GM21367 (cell line): ENCODE data around the gene POMZP3.
"Not testable (repeated sequence)": the region's sequence is repeated elsewhere in the genome, so short reads cannot be mapped to it uniquely, and the experiment has no call there.

Experiments
- ATAC-seq: cut with Tn5 transposase; IDR thresholded peaks from one replicate; pipeline ENCODE4 v1.9.1; 2021; ENCODE audit not compliant: unreplicated experiment

POMZP3 gene

GRCh38 chr7:76588586-76588985, 38.5 kb downstream of the POMZP3 start:
- not testable (repeated sequence) for ATAC-seq

GRCh38 chr7:76586585-76587315, 40.3 kb downstream of the POMZP3 start:
- ATAC-seq: not testable (repeated sequence)

- ATAC-seq: not testable (repeated sequence)
Observed at GRCh38 chr7:76583636-76584281, 43.3 kb downstream of the POMZP3 start.

GRCh38 chr7:76582848-76583631, 44.0 kb downstream of the POMZP3 start:
- not testable (repeated sequence) for ATAC-seq

DNA sequence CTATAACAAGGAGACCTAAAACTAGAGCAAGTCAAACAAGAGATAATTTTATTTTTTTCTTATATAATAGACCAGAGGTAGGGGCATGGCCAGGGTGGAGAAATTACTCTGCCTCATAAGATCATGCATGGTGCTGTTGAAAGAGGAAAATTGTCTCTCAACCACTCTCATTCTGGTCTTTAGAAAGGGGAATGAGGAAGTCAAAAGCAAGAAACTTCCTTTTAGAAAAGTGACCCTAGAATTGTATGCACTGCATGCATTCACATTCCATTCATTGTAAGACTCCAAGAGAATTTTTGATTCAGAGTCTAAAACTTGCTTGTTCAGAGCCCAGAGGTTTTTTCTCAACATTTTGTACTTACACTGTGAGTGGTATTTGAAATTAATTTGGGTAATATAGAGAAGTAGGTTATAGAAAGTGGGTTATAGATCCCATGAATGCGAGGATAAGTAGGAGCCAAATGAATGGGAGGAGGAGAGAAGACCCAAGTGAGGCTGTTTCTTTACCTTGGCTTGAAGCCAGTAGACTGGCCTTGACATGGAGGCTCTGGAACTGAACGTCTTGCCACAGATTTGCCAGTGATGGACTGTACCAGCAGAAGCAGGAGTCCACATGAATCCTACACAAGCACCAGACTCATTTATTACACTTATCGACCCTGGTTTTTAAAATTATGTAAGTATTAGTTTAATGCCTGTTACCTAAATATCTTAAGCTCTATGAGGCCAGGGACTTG, 51.0 kb downstream of the POMZP3 start:
- not testable (repeated sequence) for ATAC-seq

GRCh38 chr7:76575431-76575830, 51.6 kb downstream of the POMZP3 start:
- ATAC-seq: not testable (repeated sequence)

GRCh38 chr7:76572296-76572695, 54.8 kb downstream of the POMZP3 start:
- ATAC-seq: not testable (repeated sequence)

GRCh38 chr7:76570324-76570775, 56.7 kb downstream of the POMZP3 start:
- ATAC-seq: not testable (repeated sequence)

DNA sequence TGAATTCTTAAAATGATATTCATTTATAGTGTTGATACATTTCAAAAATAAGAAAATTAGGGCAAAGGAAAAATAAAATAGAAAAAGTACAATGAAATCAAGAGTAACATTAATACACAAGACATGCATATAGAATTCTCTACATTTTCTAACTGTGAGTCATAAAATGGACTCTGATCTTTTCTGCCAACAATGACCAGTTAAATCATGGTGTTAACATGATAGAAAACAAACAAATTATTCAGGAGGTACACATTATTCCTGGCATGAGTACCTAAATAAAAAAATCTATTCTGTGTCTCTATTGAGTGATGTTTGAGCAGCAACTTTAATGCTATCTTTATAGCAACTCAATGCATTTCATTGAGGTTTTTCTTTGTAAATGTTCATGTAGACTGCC, 58.3 kb downstream of the POMZP3 start:
- not testable (repeated sequence) for ATAC-seq

DNA sequence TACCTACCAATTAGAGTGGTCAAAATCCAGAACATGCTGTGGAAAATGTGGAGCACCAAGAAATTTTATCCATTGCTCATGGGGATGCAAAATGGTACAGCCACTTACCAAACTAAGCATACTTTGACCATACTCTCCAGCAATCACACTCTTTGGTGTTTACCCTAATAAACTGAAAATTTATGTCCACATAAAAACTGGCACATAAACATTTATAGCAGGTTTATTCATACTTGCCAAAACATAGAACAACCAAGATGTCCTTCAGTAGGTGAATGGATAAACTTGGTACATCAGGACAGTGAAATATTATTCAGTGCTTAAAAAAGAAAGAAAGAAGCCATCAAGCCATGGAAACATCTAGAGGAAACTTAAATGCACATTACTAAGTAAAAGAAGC, 59.3 kb downstream of the POMZP3 start:
- ATAC-seq: not testable (repeated sequence)

DNA sequence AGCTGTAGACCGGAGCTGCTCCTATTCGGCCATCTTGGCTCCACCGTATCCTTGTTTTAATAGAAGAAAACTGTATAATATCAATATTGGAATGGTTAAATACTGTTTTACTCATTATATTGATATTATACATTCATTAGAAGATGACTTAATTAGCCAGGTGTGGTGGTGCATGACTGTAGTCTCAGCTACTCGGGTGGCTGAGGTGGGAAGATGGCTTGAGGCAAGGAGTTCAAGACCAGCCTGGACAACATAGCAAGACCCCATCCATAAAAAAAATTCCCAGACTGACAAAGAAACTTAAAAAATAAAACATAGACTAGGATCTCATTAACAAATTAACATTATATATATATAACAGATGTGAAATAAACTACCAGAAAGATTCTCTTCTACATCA, 59.8 kb downstream of the POMZP3 start:
- not testable (repeated sequence) for ATAC-seq

DNA sequence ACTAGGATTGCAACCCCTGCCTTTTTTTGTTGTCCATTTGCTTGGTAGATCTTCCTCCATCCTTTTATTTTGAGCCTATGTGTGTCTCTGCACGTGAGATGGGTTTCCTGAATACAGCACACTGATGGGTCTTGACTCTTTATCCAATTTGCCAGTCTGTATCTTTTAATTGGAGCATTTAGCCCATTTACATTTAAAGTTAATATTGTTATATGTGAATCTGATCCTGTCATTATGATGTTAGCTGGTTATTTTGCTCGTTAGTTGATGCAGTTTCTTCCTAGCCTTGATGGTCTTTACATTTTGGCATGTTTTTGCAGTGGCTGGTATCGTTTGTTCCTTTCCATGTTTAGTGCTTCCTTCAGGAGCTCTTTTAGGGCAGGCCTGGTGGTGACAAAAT, 62.1 kb downstream of the POMZP3 start:
- not testable (repeated sequence) for ATAC-seq

DNA sequence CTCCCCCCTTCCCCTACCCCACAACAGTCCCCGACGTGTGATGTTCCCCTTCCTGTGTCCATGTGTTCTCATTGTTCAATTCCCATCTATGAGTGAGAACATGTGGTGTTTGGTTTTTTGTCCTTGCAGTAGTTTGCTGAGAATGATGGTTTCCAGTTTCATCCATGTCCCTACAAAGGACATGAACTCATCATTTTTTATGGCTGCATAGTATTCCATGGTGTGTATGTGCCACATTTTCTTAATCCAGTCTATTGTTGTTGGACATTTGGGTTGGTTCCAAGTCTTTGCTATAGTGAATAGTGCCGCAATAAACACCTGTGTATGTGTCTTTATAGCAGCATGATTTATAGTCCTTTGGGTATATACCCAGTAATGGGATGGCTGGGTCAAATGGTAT, 65.7 kb downstream of the POMZP3 start:
- not testable (repeated sequence) for ATAC-seq

- not testable (repeated sequence) for ATAC-seq
Observed at GRCh38 chr7:76560157-76560556, 66.9 kb downstream of the POMZP3 start.
